Mucosa of descending colon (tissue), 3 donors: Measurements from ENCODE around the gene SSBP3. TPM values are rescaled to one million over a fixed set of nuclear protein-coding genes. Genes with fewer than 3 reads are reported as not detected.

ENCODE experiments used
- ATAC-seq: fragments of 200-7000 bp; cut with Tn5 transposase; one replicate; pipeline ENCODE4 v1.9.1; 2020; ENCODE audit warnings: mild to moderate bottlenecking, moderate library complexity
- DNase-seq, 3 donors: peaks; one replicate each; pipeline ENCODE4 v3.0.0-alpha.2; 2020
- H3K36me3 ChIP-seq: fragments of 200-600 bp; one replicate; pipeline ENCODE4 v1.8.0; 2021; ENCODE audit warnings: low read depth, mild to moderate bottlenecking
- H3K4me1 ChIP-seq: fragments of 200-600 bp; one replicate; pipeline ENCODE4 v1.8.0; 2021; ENCODE audit warnings: low read depth, mild to moderate bottlenecking
- H3K4me3 ChIP-seq: fragments of 200-600 bp; one replicate; pipeline ENCODE4 v1.8.0; 2021; ENCODE audit warnings: mild to moderate bottlenecking
- H3K9me3 ChIP-seq: fragments of 200-600 bp; one replicate; pipeline ENCODE4 v1.8.0; 2021; ENCODE audit warnings: mild to moderate bottlenecking
- CTCF ChIP-seq: fragments of 200-600 bp; IDR thresholded peaks from one replicate; pipeline ENCODE4 v1.8.0; 2022; ENCODE audit warnings: antibody characterized with exemption, mild to moderate bottlenecking
- intact Hi-C, 2 donors: fragments of 100-400 bp; cut with DNase I in 1 of 2; cut with micrococcal nuclease in 1 of 2; formaldehyde crosslinking; loops; one replicate each; pipeline versions ENCODE4 v1.11.0 to v1.11.1; 2022; cut with DNase I, micrococcal nuclease
- total RNA-seq, 3 donors: library from RNA; stranded (reverse); fragmentation: NEBNext Ultra II Directional in 2 of 3; extraction: Animal tissue kit (Norgen Biotek cat#: 25700) in 2 of 3; gene quantifications; one replicate each; pipeline versions ENCODE4 v1.2.1 to v1.2.4, GENCODE V29; 2021 to 2023
- donor health status: DM: no; HTN: no; CAD: no; lungs with moderate emphysema.
- donor health status: DM: no; HTN: no; CAD: no.
- donor health status: DM: no; HTN: yes; CAD: no.

Gene SSBP3
- total RNA-seq, 3 donors from 2014 or later: 77.8 to 85.1 (median 82.0) TPM

- H3K4me3 ChIP-seq: no peak overlapping the region
- H3K9me3 ChIP-seq: no peaks in the 10 kb centered on the region
- no peaks in the 10 kb centered on the region for H3K36me3 ChIP-seq
- DNase-seq (no peak), ATAC-seq (no peak)
- H3K4me1 ChIP-seq: peaks cover 41% of the 10 kb centered on the region
- intact Hi-C loops: no loop called here
- TF ChIP-seq CTCF: no peak
Measured at GRCh38 chr1:54291276-54292001, 114.8 kb downstream of the SSBP3 start.

- TF ChIP-seq CTCF: no peak
- peak in 2 of 3 donors; percentile 45 to 56 for DNase-seq
- peaks cover 38% of the 10 kb centered on the region for H3K4me1 ChIP-seq
- no peaks in the 10 kb centered on the region for H3K36me3 ChIP-seq
- peak; percentile 42 for ATAC-seq
- H3K9me3 ChIP-seq: no peaks in the 10 kb centered on the region
- intact Hi-C loops: no loop called here
- no peak overlapping the region for H3K4me3 ChIP-seq
Measured at GRCh38 chr1:54290506-54291184, 115.5 kb downstream of the SSBP3 start.

GRCh38 chr1:54289712-54290233 is 116.4 kb downstream of the SSBP3 start:
- TF ChIP-seq CTCF: no peak
- intact Hi-C loops: no loop called here
- Histone ChIP-seq H3K4me1 (peaks cover 38% of the 10 kb centered on the region), H3K4me3 (no peak overlapping the region), H3K9me3 (no peaks in the 10 kb centered on the region), H3K36me3 (no peaks in the 10 kb centered on the region)
- no peak for DNase-seq
- ATAC-seq: no peak

GRCh38 chr1:54287801-54288211 is 118.4 kb downstream of the SSBP3 start:
- no peak for DNase-seq
- no peaks in the 10 kb centered on the region for H3K9me3 ChIP-seq
- intact Hi-C loops: no loop called here
- TF ChIP-seq CTCF: no peak
- no peak for ATAC-seq
- H3K36me3 ChIP-seq: no peaks in the 10 kb centered on the region
- H3K4me3 ChIP-seq: no peak overlapping the region
- H3K4me1 ChIP-seq: peaks cover 40% of the 10 kb centered on the region

- no peaks in the 10 kb centered on the region for H3K36me3 ChIP-seq
- DNase-seq (peak; percentile 84 to 91 (median 86)), ATAC-seq (peak; percentile 88)
- intact Hi-C loops: no loop called here
- no peak overlapping the region for H3K4me3 ChIP-seq
- no peaks in the 10 kb centered on the region for H3K9me3 ChIP-seq
- TF ChIP-seq CTCF: no peak
- peaks cover 43% of the 10 kb centered on the region for H3K4me1 ChIP-seq
Measured at GRCh38 chr1:54287176-54287650, 119.0 kb downstream of the SSBP3 start.
